ENCODE data around the gene PEAK1.

The PEAK1 gene

GRCh38 chr15:77419836-77420609 is at the start of gene PEAK1:
TSS of gene PEAK1 (minus strand) at chr15:77420104. CDS start at chr15:77181926, 238,178 bp downstream.
- peak; percentile 98 for DNase-seq (ENCODE audit: low spot score)

GRCh38 chr15:77468896-77469295 is 49.0 kb upstream of the PEAK1 start:
- DNase-seq (ENCODE audit: low spot score) = no peak

DNA sequence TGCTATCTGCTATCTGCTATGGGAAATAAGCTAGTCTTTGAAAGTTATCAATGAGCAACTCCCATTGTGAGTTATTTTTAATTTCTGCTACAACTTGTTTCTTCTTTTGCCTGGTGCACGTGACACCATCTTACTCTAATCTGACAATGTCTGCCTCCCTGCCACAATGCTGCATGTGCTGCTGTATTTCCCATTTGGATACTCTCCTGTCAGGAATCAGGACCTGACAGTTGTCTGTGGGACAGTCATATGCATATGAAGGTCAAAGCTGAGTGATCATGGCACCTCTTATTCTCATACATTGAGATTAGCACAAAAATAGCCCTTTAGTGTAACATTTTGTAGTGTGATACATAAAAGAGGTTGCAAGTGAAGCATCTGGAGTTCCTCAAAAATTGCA is 46.6 kb upstream of the PEAK1 start:
- no peak for DNase-seq (ENCODE audit: low spot score)

DNA sequence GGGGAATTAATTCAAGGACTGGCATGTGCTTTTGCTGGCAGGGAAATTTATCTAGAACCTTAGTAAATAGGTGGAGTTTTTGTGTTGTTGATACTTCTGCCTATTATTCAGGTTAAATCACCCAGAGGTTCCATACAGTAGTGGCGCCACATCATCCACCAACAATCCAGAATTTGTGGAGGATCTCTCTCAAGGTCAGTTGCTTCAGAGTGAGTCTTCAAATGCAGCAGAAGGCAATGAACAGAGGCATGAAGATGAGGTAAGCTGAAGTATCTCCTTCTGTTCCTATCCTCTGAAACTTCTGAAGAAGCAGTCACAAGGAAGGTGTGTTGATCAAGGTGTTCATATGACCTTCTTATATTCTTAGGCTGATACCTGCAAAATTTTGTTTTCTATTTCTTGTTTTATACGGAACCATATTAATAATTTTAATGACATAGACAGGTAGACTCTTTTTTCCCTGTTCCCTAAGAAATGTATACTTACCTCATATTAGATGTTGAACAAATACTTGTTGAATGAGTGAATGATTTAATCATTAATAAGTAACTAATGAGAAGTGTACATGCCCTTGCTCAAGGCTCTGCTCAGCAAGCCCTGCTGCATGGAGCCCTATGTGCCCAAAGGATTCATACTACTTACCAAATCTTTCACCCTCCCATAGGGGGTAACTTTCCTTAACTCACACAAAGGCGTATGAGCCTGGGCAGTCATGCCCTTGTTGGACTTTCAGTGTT is 44.4 kb upstream of the PEAK1 start:
- DNase-seq (ENCODE audit: low spot score) = no peak

- no peak for DNase-seq (ENCODE audit: low spot score)
Observed at GRCh38 chr15:77461486-77461885, 41.6 kb upstream of the PEAK1 start.

- no peak for DNase-seq (ENCODE audit: low spot score)
Observed at GRCh38 chr15:77459031-77459430, 39.1 kb upstream of the PEAK1 start.

DNA sequence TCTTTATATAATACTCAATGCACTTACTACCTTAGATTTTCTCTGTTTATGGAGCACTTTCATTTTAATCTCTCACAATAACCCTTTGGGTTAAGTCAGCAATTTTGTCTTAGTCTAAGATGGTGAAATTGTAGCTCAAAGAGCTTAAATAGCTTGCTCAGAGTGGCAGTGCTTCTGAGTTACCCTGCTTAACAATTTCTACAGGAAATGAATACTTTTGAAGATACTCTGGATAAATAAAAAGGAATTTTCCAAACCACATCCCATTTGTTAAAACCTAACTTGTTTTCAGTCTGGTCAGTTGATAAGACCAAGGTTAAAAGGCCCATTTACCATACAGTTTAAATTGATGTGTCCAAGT is 38.0 kb upstream of the PEAK1 start:
- no peak for DNase-seq (ENCODE audit: low spot score)

GRCh38 chr15:77457191-77457904 is 37.4 kb upstream of the PEAK1 start:
- no peak for DNase-seq (ENCODE audit: low spot score)

DNA sequence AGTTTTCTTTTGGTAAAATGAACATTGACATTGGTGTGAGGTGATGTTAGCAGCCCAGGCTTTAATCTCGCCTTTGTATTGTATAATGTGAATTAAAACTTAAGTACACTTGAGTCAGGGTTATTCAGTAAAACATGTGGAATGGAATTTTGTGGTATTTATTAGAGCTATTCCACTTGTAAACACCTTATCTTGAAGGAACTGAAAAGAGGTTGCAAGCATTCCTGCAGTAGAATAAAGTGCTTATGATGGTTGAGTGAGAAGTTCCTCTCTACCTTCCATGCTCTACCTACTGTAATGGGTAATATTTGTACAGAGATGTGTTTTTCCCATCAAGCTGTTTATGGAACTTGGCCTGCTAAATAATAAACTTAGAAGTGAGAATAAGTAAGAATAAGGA is 36.8 kb upstream of the PEAK1 start:
- DNase-seq (ENCODE audit: low spot score) = no peak

DNA sequence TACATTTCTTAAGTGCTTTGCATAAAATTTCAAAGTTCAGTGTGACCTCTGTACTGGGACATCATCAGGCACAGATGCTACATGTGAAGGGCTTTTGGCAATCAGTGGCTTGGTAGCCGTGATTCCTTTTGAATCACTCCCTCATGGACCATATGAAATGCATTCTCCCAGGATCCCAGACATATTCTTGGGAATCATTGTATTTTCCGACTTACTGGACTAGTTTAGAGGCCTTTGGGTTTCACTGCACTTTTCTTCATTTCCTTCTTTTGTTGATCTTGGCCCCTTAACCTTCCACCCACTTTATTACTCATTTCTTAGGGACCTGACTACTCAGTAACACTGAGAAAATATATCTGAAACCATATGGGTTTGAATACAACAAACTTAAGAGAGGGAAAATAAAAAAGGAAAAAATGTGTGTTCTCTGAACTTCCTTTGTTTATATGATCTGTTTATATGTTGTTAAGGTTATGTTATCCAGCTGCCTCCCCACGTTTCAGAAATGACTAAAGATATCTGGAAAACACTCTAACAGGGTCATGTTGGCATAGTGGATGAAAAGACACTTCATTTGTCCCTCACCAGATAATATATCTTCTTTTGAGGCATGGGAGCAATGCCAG is 35.9 kb upstream of the PEAK1 start:
- no peak for DNase-seq (ENCODE audit: low spot score)

- DNase-seq (ENCODE audit: low spot score) = no peak
Observed at GRCh38 chr15:77454951-77455350, 35.0 kb upstream of the PEAK1 start.

DNA sequence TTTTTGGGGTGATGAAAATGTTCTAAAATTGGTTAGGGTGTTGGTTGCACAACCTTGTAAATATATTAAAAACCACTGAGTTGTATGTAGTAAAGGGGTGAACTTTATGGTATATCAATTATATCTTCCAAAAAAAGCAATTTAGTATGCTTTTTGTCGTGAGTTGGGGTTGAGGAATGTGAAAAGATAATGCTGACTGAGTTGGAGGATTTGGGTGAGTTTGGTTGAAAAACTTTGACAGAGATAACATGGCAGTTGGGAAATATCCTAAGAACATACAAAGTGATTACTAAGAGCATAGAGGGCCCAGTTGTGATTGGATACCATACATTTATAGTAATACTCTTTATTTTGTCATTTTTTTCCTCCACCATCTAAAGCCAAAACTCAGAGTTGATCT is 34.4 kb upstream of the PEAK1 start:
- DNase-seq (ENCODE audit: low spot score) = no peak

GRCh38 chr15:77446840-77447390 is 27.0 kb upstream of the PEAK1 start:
- no peak for DNase-seq (ENCODE audit: low spot score)

- no peak for DNase-seq (ENCODE audit: low spot score)
Observed at GRCh38 chr15:77440378-77440999, 20.6 kb upstream of the PEAK1 start.

DNA sequence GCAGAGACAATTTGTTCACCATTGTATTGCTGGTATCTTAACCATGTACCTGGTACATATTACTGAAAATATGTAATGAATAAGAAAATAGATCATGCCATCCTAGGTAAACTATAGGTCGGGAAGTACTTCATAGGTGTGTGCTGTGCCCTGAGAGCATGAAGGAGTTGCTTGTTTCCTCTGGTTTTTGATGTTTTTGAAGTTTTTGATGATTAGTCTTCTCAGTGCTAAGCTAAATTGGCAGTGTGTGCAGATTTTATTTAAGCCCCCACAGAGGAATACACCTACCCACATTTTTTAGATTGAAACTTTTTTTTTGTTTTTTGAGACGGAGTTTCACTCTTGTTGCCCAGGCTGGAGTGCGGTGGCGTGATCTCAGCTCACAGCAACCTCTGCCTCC is 17.4 kb upstream of the PEAK1 start:
- DNase-seq (ENCODE audit: low spot score) = no peak

DNA sequence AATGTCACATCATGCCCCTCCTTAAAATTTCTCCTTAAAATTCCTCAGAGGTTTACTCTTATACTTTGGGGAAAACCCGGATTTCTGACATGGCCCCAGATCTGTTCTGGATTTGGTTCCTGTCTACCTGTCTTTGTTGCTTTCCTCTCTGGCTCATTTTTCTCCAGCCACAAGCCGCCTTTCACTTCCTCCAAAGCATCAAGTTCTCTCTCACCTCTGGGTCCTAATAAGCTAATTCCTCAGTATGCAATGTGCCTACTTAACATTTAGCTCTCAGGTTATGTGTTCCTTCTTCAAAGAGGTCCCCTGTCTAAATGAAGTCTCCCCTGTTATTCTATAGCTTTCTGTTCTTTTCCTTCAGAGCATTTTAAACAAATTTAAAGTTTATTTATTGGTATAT is 16.9 kb upstream of the PEAK1 start:
- DNase-seq (ENCODE audit: low spot score) = no peak

DNA sequence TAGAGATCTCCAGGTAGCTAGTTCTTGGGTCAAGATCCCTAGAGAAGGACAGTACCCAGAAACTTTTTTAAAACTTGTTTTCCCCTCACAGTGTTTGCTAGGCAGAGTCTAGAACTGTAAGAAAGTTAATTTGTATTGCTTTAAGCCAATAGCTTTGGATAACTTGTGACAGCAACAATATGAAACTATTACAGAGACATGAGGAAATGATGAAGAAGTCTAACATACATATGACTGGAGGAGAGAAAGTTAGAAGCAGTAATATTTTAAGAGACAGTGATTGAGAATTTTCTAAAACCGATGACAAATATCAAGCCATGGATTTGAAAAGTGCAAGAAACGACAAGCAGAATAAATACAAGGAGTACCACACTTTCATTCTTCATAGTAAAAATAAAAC is 10.7 kb upstream of the PEAK1 start:
- DNase-seq (ENCODE audit: low spot score) = no peak

GRCh38 chr15:77430213-77430612 is 10.3 kb upstream of the PEAK1 start:
- DNase-seq (ENCODE audit: low spot score) = no peak

DNA sequence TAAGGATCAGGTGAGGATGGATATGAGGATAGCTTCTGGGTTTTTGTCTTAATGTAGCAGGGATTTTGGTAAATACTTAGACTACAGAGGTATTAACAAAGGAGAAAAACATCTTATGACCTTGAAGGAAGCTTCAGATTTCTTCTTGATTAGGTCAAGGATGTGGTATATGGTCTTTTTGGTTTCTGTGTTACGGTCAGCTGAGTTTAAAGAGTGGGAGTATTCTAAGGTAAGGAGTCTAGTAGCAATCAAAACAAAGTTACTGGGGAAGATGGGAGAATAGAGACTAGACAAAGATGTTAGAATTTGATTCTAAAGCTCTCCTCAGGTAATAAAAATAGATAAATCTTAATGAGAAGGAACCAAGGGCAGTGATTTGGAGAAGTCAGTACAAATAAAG is 7.0 kb upstream of the PEAK1 start:
- no peak for DNase-seq (ENCODE audit: low spot score)

DNA sequence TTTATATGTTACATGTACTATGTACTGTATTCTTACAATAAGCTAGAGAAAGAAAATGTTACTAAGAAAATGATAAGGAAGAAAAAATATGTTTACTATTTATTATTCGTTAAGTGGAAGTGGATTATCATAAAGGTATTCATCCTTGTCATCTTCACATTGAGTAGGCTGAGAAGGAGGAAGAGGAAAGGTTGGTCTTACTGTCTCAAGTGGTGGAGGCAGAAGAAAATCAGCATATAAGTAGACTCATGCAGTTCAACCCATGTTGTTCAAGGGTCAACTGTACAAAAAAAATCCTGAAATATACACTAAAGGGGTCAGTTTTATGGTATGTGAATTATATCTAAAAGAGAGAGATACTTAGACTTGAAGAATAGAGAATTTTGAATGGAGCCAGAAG is 6.5 kb upstream of the PEAK1 start:
- no peak for DNase-seq (ENCODE audit: low spot score)

- no peak for DNase-seq (ENCODE audit: low spot score)
Observed at GRCh38 chr15:77425104-77425503, 5.2 kb upstream of the PEAK1 start.

GRCh38 chr15:77421370-77421700 is 1.4 kb upstream of the PEAK1 start:
- DNase-seq (ENCODE audit: low spot score) = peak; percentile 8
